ENCODE measurements around the gene EIF2AK2. TPM values are rescaled to one million over a fixed set of nuclear protein-coding genes. Genes with fewer than 3 reads are reported as not detected.

The EIF2AK2 gene
- total RNA-seq (2014; rRNA removed; shearing (Covaris generic)) (35.5 and 37.6 TPM in 2 replicates), polyA plus RNA-seq (2016; fragmentation: Nextera tagmentation; extraction: Ambion mirVana) (23.9 and 33.8 TPM in 2 replicates)
- long read RNA-seq, full-length matches to known transcripts = 3 of 24 reads
- long read RNA-seq, partial matches to known transcripts = 15 of 24 reads
- long read RNA-seq, other reads (novel, unspliced or antisense) = 6 of 24 reads

- H3K79me2 ChIP-seq (replicated peaks; ENCODE audit: insufficient read depth) = peaks cover 37% of the 10 kb centered on the region
- peak; percentile 93 for ATAC-seq
- DNase-seq (ENCODE audit: low spot score) = peak; percentile 95
- no peaks in the 10 kb centered on the region for H4K20me1 ChIP-seq (replicated peaks; ENCODE audit: insufficient read depth)
- peak within 1 kb of the TSS; percentile 80 for H3K4me3 Mint-ChIP-seq
- TF ChIP-seq ZNF114 (CRISPR knock-in tag; IDR thresholded peaks at IDR 0.05) = no peak
- TF ChIP-seq POLR2AphosphoS5 (IDR thresholded peaks at IDR 0.05; ENCODE audit: low read depth) = peak; percentile 52
- peak within 1 kb of the TSS; percentile 95 for H2AFZ ChIP-seq
- H3K4me3 ChIP-seq = peak within 1 kb of the TSS; percentile 86
- H3K27me3 Mint-ChIP-seq (ENCODE audit: insufficient read depth, low read depth, poor library complexity) = peaks cover 9% of the 10 kb centered on the region
- H3K9me2 ChIP-seq (ENCODE audit: insufficient read depth) = no peaks in the 10 kb centered on the region
- 0 out of 2 replicates have a peak, but pooled peaks cover 6% of the 10 kb centered on the region for H3F3A ChIP-seq (replicated peaks; ENCODE audit: low read depth)
- H3K9me3 Mint-ChIP-seq = no peaks in the 10 kb centered on the region; the same call in 2 of the 3 replicates
- peaks cover 4% of the 10 kb centered on the region; the same call in 1 of the 2 replicates for H3K27me3 ChIP-seq (ENCODE audit: insufficient read depth)
- peak within 1 kb of the TSS; percentile 39; the same call in 1 of the 2 replicates for H3K27ac Mint-ChIP-seq
- H3K4me1 Mint-ChIP-seq = peaks cover 22% of the 10 kb centered on the region
- H3K36me3 ChIP-seq (ENCODE audit: insufficient read depth) = no peaks in the 10 kb centered on the region
- 0 out of 2 replicates have a peak within 1 kb of the TSS, but pooled peaks have one; percentile 32 for H3K27ac ChIP-seq (ENCODE audit: low read depth)
- H3K4me2 ChIP-seq = peak within 1 kb of the TSS; percentile 94
- H3K4me1 ChIP-seq (ENCODE audit: insufficient read depth) = peaks cover 30% of the 10 kb centered on the region
- H3K36me3 Mint-ChIP-seq (ENCODE audit: low read depth) = peaks cover 23% of the 10 kb centered on the region
Observed at GRCh38 chr2:37156857-37157714, at the start of gene EIF2AK2. Gene EIF2AK2, minus strand, starts transcription at chr2:37156980. Its CDS starts 9,174 bp downstream, at chr2:37147806.

GRCh38 chr2:37205689-37206341 is 49.0 kb upstream of the EIF2AK2 start:
- H3K9me3 Mint-ChIP-seq = peaks cover 83% of the 10 kb centered on the region
- H3K4me3 Mint-ChIP-seq = peak overlapping the region; percentile 27
- peak overlapping the region; percentile 98 for H3K27ac Mint-ChIP-seq
- ATAC-seq (peak; percentile 96), DNase-seq (ENCODE audit: low spot score) (peak; percentile 86)
- H3K36me3 Mint-ChIP-seq (ENCODE audit: low read depth) = peaks cover 100% of the 10 kb centered on the region
- no peaks in the 10 kb centered on the region for H4K20me1 ChIP-seq (replicated peaks; ENCODE audit: insufficient read depth)
- peaks cover 38% of the 10 kb centered on the region for H3K4me1 Mint-ChIP-seq
- peaks cover 65% of the 10 kb centered on the region for H3K79me2 ChIP-seq (replicated peaks; ENCODE audit: insufficient read depth)
- H3F3A ChIP-seq (replicated peaks; ENCODE audit: low read depth) = peaks cover 15% of the 10 kb centered on the region
- H3K27me3 ChIP-seq (ENCODE audit: insufficient read depth) = no peaks in the 10 kb centered on the region
- H2AFZ ChIP-seq = no peak overlapping the region
- peak overlapping the region; percentile 97 for H3K27ac ChIP-seq (ENCODE audit: low read depth)
- peak overlapping the region; percentile 9 for H3K4me3 ChIP-seq
- H3K9me2 ChIP-seq (ENCODE audit: insufficient read depth) = no peaks in the 10 kb centered on the region
- peaks cover 15% of the 10 kb centered on the region for H3K4me1 ChIP-seq (ENCODE audit: insufficient read depth)
- peak overlapping the region; percentile 45 for H3K4me2 ChIP-seq
- peaks cover 34% of the 10 kb centered on the region for H3K27me3 Mint-ChIP-seq (ENCODE audit: insufficient read depth, low read depth, poor library complexity)
- peaks cover 75% of the 10 kb centered on the region for H3K36me3 ChIP-seq (ENCODE audit: insufficient read depth)
- TF ChIP-seq STAT1 (IDR thresholded peaks at IDR 0.05; ENCODE audit: unreplicated experiment) = no peak
- no peak for TF ChIP-seq JUNB (IDR thresholded peaks at IDR 0.05; ENCODE audit: unreplicated experiment)
- TF ChIP-seq ZNF114 (CRISPR knock-in tag; IDR thresholded peaks at IDR 0.05) = no peak
- peak; percentile 90 for TF ChIP-seq NANOG (IDR thresholded peaks at IDR 0.05; ENCODE audit: borderline replicate concordance)
- TF ChIP-seq CTCF (conservative IDR thresholded peaks at IDR 0.05; ENCODE audit: low read depth in 2 of 2) = no peak
- TF ChIP-seq REST (IDR thresholded peaks at IDR 0.05; ENCODE audit: unreplicated experiment) = no peak
- TF ChIP-seq EZH2phosphoT487 (IDR thresholded peaks at IDR 0.05; ENCODE audit: unreplicated experiment) = no peak
- TF ChIP-seq EZH2 (IDR thresholded peaks at IDR 0.05; ENCODE audit: low read depth, unreplicated experiment) = no peak
- no peak for TF ChIP-seq ZNF331 (CRISPR knock-in tag; IDR thresholded peaks at IDR 0.05; ENCODE audit: low read depth)
- peak; percentile 70 for TF ChIP-seq POLR2AphosphoS5 (IDR thresholded peaks at IDR 0.05; ENCODE audit: low read depth)
